ENCODE results near the gene SGSH. TPM values are rescaled to one million over a fixed set of nuclear protein-coding genes. Genes with fewer than 3 reads are reported as not detected.

The SGSH gene
- total and polyA plus RNA-seq, 2 experiments from 2014 or later = 16.0 to 59.6 TPM

DNA sequence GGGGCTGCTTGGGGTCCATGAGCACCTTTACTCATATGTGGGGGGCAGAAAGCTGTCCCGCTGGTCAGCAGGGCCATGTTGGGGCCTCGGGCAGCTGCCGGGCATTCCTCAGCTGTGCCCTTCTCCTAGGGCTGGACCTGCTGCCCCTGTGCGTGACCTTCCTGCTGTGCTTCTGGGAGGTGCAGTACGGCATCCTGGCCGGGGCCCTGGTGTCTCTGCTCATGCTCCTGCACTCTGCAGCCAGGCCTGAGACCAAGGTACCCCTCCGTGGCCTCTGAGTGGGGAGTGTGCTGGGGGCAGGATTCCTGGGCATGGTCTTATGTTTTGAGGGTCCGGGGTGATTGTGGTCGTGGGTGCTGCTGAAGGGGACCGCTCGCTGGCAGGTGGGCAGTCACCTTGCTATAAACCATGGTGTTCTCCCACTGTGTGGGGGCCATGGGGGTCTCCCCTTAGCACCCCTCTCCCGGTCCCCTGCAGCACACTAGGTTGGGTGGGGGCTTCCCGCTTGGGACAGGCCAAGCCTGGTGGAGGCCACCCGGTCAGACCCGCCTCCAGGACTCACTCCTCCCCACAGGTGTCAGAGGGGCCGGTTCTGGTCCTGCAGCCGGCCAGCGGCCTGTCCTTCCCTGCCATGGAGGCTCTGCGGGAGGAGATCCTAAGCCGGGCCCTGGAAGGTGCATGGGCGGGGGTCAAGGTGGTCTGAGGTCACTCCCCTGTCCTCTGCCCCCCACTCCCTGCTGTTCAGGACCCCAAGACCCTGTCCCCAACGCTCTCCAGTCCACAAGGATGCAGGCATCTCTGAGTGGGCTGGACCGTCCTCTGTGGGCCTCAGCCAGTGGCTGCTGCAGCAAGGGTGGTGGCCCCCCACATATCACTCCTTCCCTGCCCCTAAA is 28.1 kb upstream of the SGSH start:
- H3K4me3 ChIP-seq = no peak overlapping the region
- no peaks in the 10 kb centered on the region for H3K27me3 ChIP-seq
- H3K9me3 ChIP-seq (ENCODE audit: low read depth) = no peaks in the 10 kb centered on the region
- H3K79me2 ChIP-seq = no peaks in the 10 kb centered on the region
- no peaks in the 10 kb centered on the region for H3K9me2 ChIP-seq (replicated peaks; ENCODE audit: insufficient read depth)
- H3K4me2 ChIP-seq = no peak overlapping the region
- no peak overlapping the region for H2AFZ ChIP-seq
- H3K36me3 ChIP-seq (replicated peaks; ENCODE audit: insufficient read depth, low read depth) = no peaks in the 10 kb centered on the region
- TF ChIP-seq, protein P1, sequence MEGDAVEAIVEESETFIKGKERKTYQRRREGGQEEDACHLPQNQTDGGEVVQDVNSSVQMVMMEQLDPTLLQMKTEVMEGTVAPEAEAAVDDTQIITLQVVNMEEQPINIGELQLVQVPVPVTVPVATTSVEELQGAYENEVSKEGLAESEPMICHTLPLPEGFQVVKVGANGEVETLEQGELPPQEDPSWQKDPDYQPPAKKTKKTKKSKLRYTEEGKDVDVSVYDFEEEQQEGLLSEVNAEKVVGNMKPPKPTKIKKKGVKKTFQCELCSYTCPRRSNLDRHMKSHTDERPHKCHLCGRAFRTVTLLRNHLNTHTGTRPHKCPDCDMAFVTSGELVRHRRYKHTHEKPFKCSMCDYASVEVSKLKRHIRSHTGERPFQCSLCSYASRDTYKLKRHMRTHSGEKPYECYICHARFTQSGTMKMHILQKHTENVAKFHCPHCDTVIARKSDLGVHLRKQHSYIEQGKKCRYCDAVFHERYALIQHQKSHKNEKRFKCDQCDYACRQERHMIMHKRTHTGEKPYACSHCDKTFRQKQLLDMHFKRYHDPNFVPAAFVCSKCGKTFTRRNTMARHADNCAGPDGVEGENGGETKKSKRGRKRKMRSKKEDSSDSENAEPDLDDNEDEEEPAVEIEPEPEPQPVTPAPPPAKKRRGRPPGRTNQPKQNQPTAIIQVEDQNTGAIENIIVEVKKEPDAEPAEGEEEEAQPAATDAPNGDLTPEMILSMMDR (IDR thresholded peaks at IDR 0.05; ENCODE audit: poor library complexity) = no peak
- TF ChIP-seq EZH2phosphoT487 (IDR thresholded peaks at IDR 0.05; ENCODE audit: low read depth, severe bottlenecking, unreplicated experiment) (no peak), EZH2 (IDR thresholded peaks at IDR 0.05; ENCODE audit: borderline replicate concordance) (no peak)
- no peaks in the 10 kb centered on the region for H3K4me1 ChIP-seq (ENCODE audit: insufficient read depth)
- WGBS (ENCODE audit: low lambda C conversion rate, missing lambda C conversion rate) = 96% methylated on average over 23 of the region's 23 CpGs
- no peak for DNase-seq (ENCODE audit: low spot score)
- H4K20me1 ChIP-seq (ENCODE audit: insufficient read depth, poor library complexity, severe bottlenecking) = no peaks in the 10 kb centered on the region
- no peak overlapping the region for H3K27ac ChIP-seq

DNA sequence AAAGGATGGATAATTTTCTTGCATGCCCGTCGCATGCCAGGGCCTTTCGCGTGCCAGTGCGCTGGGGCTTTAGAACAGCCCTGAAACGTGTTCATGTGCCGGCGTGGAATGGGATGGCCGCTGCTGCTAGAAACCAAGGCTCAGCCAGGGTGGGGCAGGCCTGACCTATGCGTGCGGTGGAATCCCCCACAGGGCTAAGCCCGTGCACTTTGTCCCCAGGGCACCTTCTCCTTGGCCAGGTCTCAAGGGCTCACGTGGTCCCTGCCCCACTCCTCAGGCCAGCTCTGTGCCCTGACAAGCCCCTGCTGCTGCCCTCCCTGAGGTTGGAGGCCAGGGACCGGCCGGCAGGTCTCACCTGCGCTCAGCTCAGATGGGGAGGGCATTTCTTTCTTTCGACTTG is 27.4 kb upstream of the SGSH start:
- H3K9me3 ChIP-seq (ENCODE audit: low read depth) = no peaks in the 10 kb centered on the region
- no peaks in the 10 kb centered on the region for H3K36me3 ChIP-seq (replicated peaks; ENCODE audit: insufficient read depth, low read depth)
- no peaks in the 10 kb centered on the region for H3K4me1 ChIP-seq (ENCODE audit: insufficient read depth)
- no peak overlapping the region for H3K4me2 ChIP-seq
- WGBS (ENCODE audit: low lambda C conversion rate, missing lambda C conversion rate) = 93% methylated on average over 17 of the region's 17 CpGs
- H3K27ac ChIP-seq = no peak overlapping the region
- no peaks in the 10 kb centered on the region for H4K20me1 ChIP-seq (ENCODE audit: insufficient read depth, poor library complexity, severe bottlenecking)
- TF ChIP-seq EZH2 (IDR thresholded peaks at IDR 0.05; ENCODE audit: borderline replicate concordance) (no peak), EZH2phosphoT487 (IDR thresholded peaks at IDR 0.05; ENCODE audit: low read depth, severe bottlenecking, unreplicated experiment) (no peak)
- TF ChIP-seq, protein P1 (IDR thresholded peaks at IDR 0.05; ENCODE audit: poor library complexity) = no peak
- H3K79me2 ChIP-seq = no peaks in the 10 kb centered on the region
- no peaks in the 10 kb centered on the region for H3K27me3 ChIP-seq
- H3K9me2 ChIP-seq (replicated peaks; ENCODE audit: insufficient read depth) = no peaks in the 10 kb centered on the region
- H3K4me3 ChIP-seq = no peak overlapping the region
- H2AFZ ChIP-seq = no peak overlapping the region
- no peak for DNase-seq (ENCODE audit: low spot score)

GRCh38 chr17:80246726-80247125 is 26.6 kb upstream of the SGSH start:
- Histone ChIP-seq H3K9me2 (replicated peaks; ENCODE audit: insufficient read depth) (no peaks in the 10 kb centered on the region), H3K27ac (no peak overlapping the region), H3K36me3 (replicated peaks; ENCODE audit: insufficient read depth, low read depth) (no peaks in the 10 kb centered on the region), H3K9me3 (ENCODE audit: low read depth) (no peaks in the 10 kb centered on the region), H3K4me2 (no peak overlapping the region), H3K27me3 (no peaks in the 10 kb centered on the region), H3K79me2 (no peaks in the 10 kb centered on the region), H2AFZ (no peak overlapping the region), H4K20me1 (ENCODE audit: insufficient read depth, poor library complexity, severe bottlenecking) (no peaks in the 10 kb centered on the region), H3K4me1 (ENCODE audit: insufficient read depth) (no peaks in the 10 kb centered on the region), H3K4me3 (no peak overlapping the region)
- no peak for DNase-seq (ENCODE audit: low spot score)
- WGBS (ENCODE audit: low lambda C conversion rate, missing lambda C conversion rate) = 95% methylated on average over 8 of the region's 8 CpGs
- TF ChIP-seq, protein P1 (IDR thresholded peaks at IDR 0.05; ENCODE audit: poor library complexity) = no peak
- no peak for TF ChIP-seq EZH2 (IDR thresholded peaks at IDR 0.05; ENCODE audit: borderline replicate concordance)
- no peak for TF ChIP-seq EZH2phosphoT487 (IDR thresholded peaks at IDR 0.05; ENCODE audit: low read depth, severe bottlenecking, unreplicated experiment)

All from hepatocyte (in vitro differentiated cells).